ENCODE data around the gene RSL24D1.

- TF ChIP-seq CTCF (conservative IDR thresholded peaks at IDR 0.05) (no peak), EZH2 (IDR thresholded peaks at IDR 0.05; ENCODE audit: low read depth) (no peak)
These were observed 43.5 kb upstream of the RSL24D1 start for GRCh38 chr15:55240125-55240760.
